Measurements from ENCODE around the gene HNRNPUL1.

- no peak for TF ChIP-seq CTCF (IDR thresholded peaks at IDR 0.05)
- no peak for TF ChIP-seq POLR2A (IDR thresholded peaks at IDR 0.05)
These were observed 29.5 kb upstream of the HNRNPUL1 start for GRCh38 chr19:41234512-41235168.
